Measurements from ENCODE around the gene AGMO.

GRCh38 chr7:15441915-15442314 lies 119.9 kb downstream of the AGMO start:
- TF ChIP-seq CTCF (IDR thresholded peaks at IDR 0.05; ENCODE audit: low read depth, low read length): no peak
- TF ChIP-seq MAX (IDR thresholded peaks at IDR 0.05; ENCODE audit: low read depth, low read length): no peak
- TF ChIP-seq POLR2A (IDR thresholded peaks at IDR 0.05; ENCODE audit: extremely low read depth, insufficient read length): no peak
- TF ChIP-seq MYC (IDR thresholded peaks at IDR 0.05; ENCODE audit: low read depth, low read length): no peak
